ENCODE measurements around the gene RIMBP2.

The RIMBP2 gene

DNA sequence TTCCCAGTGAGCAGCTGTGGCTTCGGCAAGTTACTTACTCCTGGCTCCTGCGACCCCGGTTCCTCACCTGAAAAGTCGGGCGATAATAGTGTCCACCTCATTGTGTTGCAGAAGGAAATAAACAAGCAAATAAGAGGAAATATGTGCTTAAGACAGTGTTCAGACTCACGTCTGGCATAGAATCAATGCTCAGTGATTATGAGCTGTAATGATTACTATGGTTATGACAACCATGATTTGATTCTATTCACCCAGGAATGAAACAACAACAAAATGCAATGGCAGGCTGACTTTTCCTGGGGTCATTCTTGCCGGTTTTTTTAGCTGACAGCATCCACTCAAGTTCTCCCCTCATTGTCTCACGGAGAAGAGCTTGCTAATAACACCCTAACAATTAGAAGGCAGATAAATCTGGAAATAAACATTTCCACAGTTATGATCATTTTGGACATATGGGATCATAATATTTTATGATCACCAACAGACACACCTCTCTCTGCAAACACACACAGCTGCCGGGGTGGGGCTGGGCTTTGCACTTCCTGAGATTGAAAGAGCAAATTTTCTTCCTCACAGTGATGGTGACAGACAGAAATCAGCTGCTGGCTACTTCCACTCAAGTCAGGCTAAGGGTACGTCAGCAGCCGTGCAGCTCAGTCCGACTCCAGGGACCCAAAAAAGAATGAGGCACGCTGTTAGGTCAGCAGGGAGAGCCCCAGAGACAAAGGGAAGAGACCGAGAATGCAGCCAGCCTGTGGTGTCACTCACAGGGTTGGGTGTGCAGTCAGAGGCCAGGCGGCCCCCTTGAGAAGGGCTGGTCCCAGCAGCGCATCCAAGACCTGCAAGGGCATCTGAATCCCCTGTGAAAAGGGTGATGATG, 158.0 kb downstream of the RIMBP2 start:
- Histone ChIP-seq H3K9ac (ENCODE audit: low read length) (no peak overlapping the region), H3K36me3 (ENCODE audit: control insufficient read depth, low read depth, low read length) (no peaks in the 10 kb centered on the region), H3K27ac (ENCODE audit: low read length) (no peak overlapping the region), H3K4me3 (ENCODE audit: low read length) (no peak overlapping the region), H3K9me3 (ENCODE audit: control insufficient read depth, low read depth, low read length) (no peaks in the 10 kb centered on the region), H3K27me3 (ENCODE audit: control insufficient read depth, insufficient read depth, low read length) (no peaks in the 10 kb centered on the region), H3K4me1 (ENCODE audit: control insufficient read depth, low read depth, low read length) (peaks cover 4% of the 10 kb centered on the region)

DNA sequence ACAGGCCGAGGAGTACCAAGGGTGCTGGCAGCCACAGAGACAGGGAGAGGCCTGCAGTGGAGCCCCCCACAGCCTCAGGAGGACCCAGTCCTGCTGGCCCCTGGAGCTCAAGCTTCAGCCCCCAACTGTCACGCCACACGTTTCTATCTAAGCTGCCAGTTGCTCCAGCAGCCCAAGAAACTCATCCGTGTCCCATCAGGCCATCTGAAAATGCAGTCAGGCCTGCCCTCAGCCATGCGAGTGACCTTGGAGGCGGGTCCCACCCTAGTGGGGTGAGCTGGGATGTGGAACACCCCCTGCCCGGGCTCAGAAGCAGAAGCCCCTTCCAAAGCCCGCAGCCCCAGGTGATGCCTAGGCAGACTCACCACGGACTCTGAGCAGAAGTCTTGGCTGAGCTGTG, 158.9 kb downstream of the RIMBP2 start:
- no peaks in the 10 kb centered on the region for H3K27me3 ChIP-seq (ENCODE audit: control insufficient read depth, insufficient read depth, low read length)
- H3K9ac ChIP-seq (ENCODE audit: low read length), result no peak overlapping the region
- peaks cover 4% of the 10 kb centered on the region for H3K4me1 ChIP-seq (ENCODE audit: control insufficient read depth, low read depth, low read length)
- no peaks in the 10 kb centered on the region for H3K36me3 ChIP-seq (ENCODE audit: control insufficient read depth, low read depth, low read length)
- H3K4me3 ChIP-seq (ENCODE audit: low read length), result no peak overlapping the region
- no peaks in the 10 kb centered on the region for H3K9me3 ChIP-seq (ENCODE audit: control insufficient read depth, low read depth, low read length)
- H3K27ac ChIP-seq (ENCODE audit: low read length), result no peak overlapping the region

DNA sequence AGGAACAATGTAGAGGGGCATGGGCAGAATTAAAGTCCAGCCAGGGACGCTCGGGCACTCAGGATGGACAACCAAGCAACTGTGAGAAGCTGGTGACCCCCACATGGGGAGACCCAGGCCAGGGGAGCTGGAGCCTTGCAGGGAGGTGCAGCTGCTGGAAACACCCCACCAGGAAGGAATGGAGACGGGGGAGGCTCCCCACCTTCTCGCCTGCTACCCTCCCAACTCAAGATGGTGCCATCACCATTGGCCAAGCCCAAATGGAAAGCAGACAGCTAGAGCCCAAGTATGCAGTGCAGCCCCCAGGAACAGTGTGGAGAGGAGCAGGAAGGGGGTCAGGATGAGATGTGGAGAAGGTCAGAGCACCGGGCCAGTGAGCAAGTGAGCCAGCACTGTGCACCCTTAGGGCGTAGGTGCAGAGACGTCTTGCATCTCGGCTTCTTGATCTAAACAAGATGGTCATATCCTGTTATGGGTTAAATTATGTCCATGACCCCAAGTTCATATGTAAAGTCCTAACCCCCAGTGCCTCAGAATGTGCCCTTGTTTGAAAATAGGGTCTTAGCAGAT, 159.5 kb downstream of the RIMBP2 start:
- Histone ChIP-seq H3K4me3 (ENCODE audit: low read length) (no peak overlapping the region), H3K27ac (ENCODE audit: low read length) (no peak overlapping the region), H3K9me3 (ENCODE audit: control insufficient read depth, low read depth, low read length) (no peaks in the 10 kb centered on the region), H3K9ac (ENCODE audit: low read length) (no peak overlapping the region), H3K36me3 (ENCODE audit: control insufficient read depth, low read depth, low read length) (no peaks in the 10 kb centered on the region), H3K27me3 (ENCODE audit: control insufficient read depth, insufficient read depth, low read length) (no peaks in the 10 kb centered on the region), H3K4me1 (ENCODE audit: control insufficient read depth, low read depth, low read length) (peaks cover 4% of the 10 kb centered on the region)

DNA sequence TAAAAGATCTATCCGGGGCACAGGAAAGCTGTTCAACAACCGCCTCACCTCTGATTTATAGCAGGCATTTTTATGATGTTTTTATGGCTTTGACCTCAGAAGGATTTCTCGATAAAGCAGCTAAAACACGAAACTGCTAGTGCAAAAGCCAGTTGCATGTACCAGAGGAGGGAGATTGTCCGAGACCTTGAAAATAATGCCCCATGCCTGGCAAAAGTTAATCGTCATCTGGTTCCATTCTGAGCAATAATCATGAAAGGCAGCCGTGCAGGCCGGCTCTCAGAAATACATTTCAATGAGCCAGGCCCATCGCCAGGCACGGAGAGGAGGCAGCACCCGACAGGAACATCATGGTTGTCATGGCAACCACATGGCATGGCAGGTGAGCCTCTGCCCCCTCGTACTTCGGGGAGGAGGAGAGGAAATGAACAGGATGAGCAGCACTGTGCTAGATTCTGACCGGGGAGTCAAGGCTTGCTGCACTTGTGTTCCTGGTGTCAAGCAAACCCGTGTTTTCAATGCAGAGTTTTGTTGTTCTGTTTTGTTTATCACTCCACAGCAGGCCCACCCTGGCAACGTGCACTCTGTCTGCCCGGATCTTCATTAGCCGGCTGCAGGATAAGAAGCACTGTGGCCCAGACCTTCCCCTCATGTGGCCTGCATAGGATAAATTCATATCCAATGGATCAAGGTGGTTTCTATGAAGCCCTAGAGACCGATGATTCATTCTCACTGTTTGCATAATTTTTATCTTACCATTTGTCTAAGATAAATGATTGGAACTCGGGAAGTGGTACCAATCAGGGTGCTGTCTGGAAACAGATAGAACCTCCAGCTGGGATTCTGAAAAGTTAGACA, 160.2 kb downstream of the RIMBP2 start:
- H3K9ac ChIP-seq (ENCODE audit: low read length), result no peak overlapping the region
- no peak overlapping the region for H3K4me3 ChIP-seq (ENCODE audit: low read length)
- no peaks in the 10 kb centered on the region for H3K27me3 ChIP-seq (ENCODE audit: control insufficient read depth, insufficient read depth, low read length)
- no peak overlapping the region for H3K27ac ChIP-seq (ENCODE audit: low read length)
- H3K36me3 ChIP-seq (ENCODE audit: control insufficient read depth, low read depth, low read length), result no peaks in the 10 kb centered on the region
- H3K4me1 ChIP-seq (ENCODE audit: control insufficient read depth, low read depth, low read length), result peaks cover 4% of the 10 kb centered on the region
- H3K9me3 ChIP-seq (ENCODE audit: control insufficient read depth, low read depth, low read length), result no peaks in the 10 kb centered on the region

DNA sequence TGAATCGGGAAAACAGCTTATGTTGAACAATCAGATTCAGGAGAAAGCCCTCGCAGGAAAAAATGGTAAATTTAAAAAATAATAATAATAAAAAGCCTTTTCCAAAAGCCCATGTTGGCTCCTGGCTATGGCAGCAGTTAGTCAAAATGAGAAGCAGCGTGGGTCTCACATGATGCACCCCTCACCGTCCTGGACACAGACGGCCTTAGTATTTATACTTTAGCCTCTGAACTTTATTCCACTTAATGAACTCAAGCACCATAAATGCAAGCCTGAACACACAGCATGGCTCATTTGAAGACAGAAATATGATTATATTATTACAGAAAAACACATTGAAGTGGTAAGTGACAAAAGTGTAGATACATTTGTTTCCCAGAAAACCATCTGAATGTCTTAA, 160.9 kb downstream of the RIMBP2 start:
- H3K9me3 ChIP-seq (ENCODE audit: control insufficient read depth, low read depth, low read length), result no peaks in the 10 kb centered on the region
- H3K4me1 ChIP-seq (ENCODE audit: control insufficient read depth, low read depth, low read length), result peaks cover 4% of the 10 kb centered on the region
- H3K36me3 ChIP-seq (ENCODE audit: control insufficient read depth, low read depth, low read length), result no peaks in the 10 kb centered on the region
- no peaks in the 10 kb centered on the region for H3K27me3 ChIP-seq (ENCODE audit: control insufficient read depth, insufficient read depth, low read length)
- no peak overlapping the region for H3K9ac ChIP-seq (ENCODE audit: low read length)
- H3K27ac ChIP-seq (ENCODE audit: low read length), result no peak overlapping the region
- no peak overlapping the region for H3K4me3 ChIP-seq (ENCODE audit: low read length)

DNA sequence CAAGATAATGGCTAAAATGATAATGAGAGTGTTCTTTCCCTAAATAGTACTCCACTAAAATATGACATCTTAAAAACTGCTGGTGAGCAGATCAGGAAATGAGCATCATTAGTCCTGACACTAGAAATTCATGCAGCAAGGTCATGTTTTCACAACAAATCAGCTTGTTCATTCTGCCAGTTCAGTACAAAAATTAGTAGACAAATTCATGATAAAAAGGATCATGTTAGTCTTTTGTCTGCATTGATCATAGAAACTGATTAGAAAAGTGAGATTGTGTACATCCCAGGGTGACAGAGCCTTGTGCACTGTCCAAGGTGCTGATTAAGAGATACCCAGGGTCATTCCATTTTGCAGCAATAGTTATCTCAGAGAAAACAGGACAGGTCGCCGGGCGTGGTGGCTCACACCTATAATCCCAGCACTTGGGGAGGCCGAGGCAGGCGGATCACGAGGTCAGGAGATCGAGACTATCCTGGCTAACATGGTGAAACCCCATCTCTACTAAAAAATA, 163.6 kb downstream of the RIMBP2 start:
- Histone ChIP-seq H3K4me3 (ENCODE audit: low read length) (no peak overlapping the region), H3K36me3 (ENCODE audit: control insufficient read depth, low read depth, low read length) (no peaks in the 10 kb centered on the region), H3K9ac (ENCODE audit: low read length) (no peak overlapping the region), H3K9me3 (ENCODE audit: control insufficient read depth, low read depth, low read length) (no peaks in the 10 kb centered on the region), H3K27me3 (ENCODE audit: control insufficient read depth, insufficient read depth, low read length) (no peaks in the 10 kb centered on the region), H3K4me1 (ENCODE audit: control insufficient read depth, low read depth, low read length) (peaks cover 4% of the 10 kb centered on the region), H3K27ac (ENCODE audit: low read length) (no peak overlapping the region)

DNA sequence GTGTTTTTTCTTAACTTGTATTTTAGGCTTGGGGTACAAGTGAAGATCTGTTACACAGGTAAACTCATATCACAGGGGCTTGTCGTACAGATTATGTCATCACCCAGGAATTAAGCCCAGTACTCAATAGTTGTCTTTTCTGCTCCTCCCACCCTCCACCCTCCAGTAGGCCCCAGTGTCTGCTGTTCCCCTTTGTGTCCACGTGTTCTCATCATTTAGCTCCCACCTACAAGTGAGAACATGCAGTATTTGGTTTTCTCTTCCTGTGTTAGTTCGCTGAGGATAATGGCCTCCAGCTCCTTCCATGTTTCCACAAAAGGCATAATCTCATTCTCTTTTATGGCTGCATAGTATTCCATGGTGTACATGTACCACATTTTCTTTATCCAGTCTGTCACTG, 166.7 kb downstream of the RIMBP2 start:
- Histone ChIP-seq H3K27me3 (ENCODE audit: control insufficient read depth, insufficient read depth, low read length) (no peaks in the 10 kb centered on the region), H3K9me3 (ENCODE audit: control insufficient read depth, low read depth, low read length) (no peaks in the 10 kb centered on the region), H3K4me1 (ENCODE audit: control insufficient read depth, low read depth, low read length) (peaks cover 3% of the 10 kb centered on the region), H3K9ac (ENCODE audit: low read length) (no peak overlapping the region), H3K27ac (ENCODE audit: low read length) (no peak overlapping the region), H3K4me3 (ENCODE audit: low read length) (no peak overlapping the region), H3K36me3 (ENCODE audit: control insufficient read depth, low read depth, low read length) (no peaks in the 10 kb centered on the region)

DNA sequence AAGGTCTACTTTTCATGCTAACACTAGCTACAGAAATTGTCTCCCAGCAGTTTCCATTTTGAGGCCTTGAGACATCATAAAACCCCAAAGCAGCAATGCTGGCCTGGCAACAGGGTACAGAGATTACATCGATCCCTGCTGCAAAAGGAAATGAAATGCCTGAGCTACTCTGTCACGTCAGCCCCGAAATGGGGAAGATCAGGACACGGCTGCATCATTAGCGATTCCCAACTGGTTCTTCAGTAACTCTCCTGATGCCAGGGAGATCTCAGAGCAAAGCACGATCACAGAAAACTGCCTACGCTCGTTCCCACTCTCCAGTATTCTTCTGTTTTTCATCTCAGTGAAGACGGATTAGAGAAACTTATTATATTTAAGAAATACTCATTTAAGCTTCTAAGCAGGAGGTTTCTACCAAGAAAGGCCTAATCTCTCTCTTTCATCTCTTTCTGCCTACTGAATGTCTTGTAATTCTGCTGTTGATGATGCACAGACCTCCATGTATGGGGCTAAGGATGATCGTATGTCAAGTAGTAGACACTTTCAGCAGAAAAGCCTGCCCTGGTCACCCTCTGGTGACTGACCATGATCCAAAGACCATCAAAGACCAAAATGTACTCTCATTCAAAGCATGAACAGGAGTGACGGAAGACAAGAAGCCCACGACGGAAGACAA, 168.5 kb downstream of the RIMBP2 start:
- H3K9me3 ChIP-seq (ENCODE audit: control insufficient read depth, low read depth, low read length), result no peaks in the 10 kb centered on the region
- H3K36me3 ChIP-seq (ENCODE audit: control insufficient read depth, low read depth, low read length), result no peaks in the 10 kb centered on the region
- H3K27me3 ChIP-seq (ENCODE audit: control insufficient read depth, insufficient read depth, low read length), result no peaks in the 10 kb centered on the region
- H3K4me1 ChIP-seq (ENCODE audit: control insufficient read depth, low read depth, low read length), result no peaks in the 10 kb centered on the region
- no peak overlapping the region for H3K27ac ChIP-seq (ENCODE audit: low read length)
- H3K4me3 ChIP-seq (ENCODE audit: low read length), result no peak overlapping the region
- no peak overlapping the region for H3K9ac ChIP-seq (ENCODE audit: low read length)

DNA sequence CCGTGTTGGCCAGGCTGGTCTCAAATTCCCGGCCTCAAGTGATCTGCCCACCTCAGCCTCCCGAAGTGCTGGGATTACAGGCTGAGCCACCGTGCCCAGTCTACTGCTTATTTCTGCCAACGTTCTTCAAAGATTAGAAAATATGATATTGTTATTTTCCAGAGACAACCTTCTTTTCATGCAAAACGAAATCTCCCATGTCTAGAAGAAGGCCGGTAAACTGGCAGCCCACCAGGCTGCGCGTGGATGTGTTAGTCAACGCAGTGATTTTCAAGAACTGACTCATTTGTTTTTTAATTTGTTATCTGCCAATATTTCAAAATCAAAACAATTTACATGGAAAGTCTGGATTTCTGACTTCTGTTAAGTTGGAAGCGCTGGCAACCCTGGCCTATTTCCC, 169.6 kb downstream of the RIMBP2 start:
- Histone ChIP-seq H3K4me1 (ENCODE audit: control insufficient read depth, low read depth, low read length) (no peaks in the 10 kb centered on the region), H3K36me3 (ENCODE audit: control insufficient read depth, low read depth, low read length) (no peaks in the 10 kb centered on the region), H3K9me3 (ENCODE audit: control insufficient read depth, low read depth, low read length) (no peaks in the 10 kb centered on the region), H3K4me3 (ENCODE audit: low read length) (no peak overlapping the region), H3K27ac (ENCODE audit: low read length) (no peak overlapping the region), H3K9ac (ENCODE audit: low read length) (no peak overlapping the region), H3K27me3 (ENCODE audit: control insufficient read depth, insufficient read depth, low read length) (no peaks in the 10 kb centered on the region)

DNA sequence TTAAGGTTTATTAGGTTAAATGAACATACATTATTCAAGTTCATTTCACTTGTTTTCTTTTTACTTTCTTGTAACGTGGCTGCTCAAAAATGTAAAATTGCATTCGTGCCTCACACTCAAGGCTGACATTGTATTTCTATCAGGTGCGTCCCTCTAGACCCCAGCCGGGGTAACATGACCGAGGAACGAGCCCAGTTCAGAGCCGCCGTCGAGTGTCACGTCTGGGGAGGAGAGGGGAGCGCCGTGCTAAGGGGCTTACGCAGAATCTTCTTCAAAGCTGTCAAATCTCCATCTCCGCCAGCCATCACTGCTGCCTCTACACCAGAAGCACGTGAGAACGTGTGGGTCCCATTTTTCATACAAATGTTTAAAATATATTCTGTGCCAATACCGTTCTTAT, 170.6 kb downstream of the RIMBP2 start:
- H3K27me3 ChIP-seq (ENCODE audit: control insufficient read depth, insufficient read depth, low read length), result no peaks in the 10 kb centered on the region
- H3K36me3 ChIP-seq (ENCODE audit: control insufficient read depth, low read depth, low read length), result no peaks in the 10 kb centered on the region
- H3K4me3 ChIP-seq (ENCODE audit: low read length), result no peak overlapping the region
- H3K4me1 ChIP-seq (ENCODE audit: control insufficient read depth, low read depth, low read length), result no peaks in the 10 kb centered on the region
- no peak overlapping the region for H3K27ac ChIP-seq (ENCODE audit: low read length)
- H3K9me3 ChIP-seq (ENCODE audit: control insufficient read depth, low read depth, low read length), result no peaks in the 10 kb centered on the region
- H3K9ac ChIP-seq (ENCODE audit: low read length), result no peak overlapping the region

DNA sequence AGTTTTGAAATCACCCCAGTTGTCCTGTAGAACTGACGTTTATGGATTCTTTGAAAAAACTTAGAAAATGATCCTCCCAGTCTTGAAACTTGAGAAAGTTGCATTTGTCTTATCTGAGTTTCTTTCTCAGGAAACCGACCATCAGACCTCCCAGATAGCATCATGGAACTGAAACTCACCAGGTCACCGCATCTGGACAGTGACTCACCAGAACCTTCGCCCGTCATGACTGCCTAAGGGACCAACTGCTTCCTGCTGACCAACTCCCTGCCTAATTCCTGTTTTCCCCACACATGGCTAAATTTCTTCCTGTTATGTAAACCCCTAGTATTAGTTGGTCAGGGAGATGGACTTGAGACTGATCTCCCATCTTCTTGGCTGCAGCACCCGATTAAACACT, 175.7 kb downstream of the RIMBP2 start:
- Histone ChIP-seq H3K9me3 (ENCODE audit: control insufficient read depth, low read depth, low read length) (no peaks in the 10 kb centered on the region), H3K27ac (ENCODE audit: low read length) (no peak overlapping the region), H3K9ac (ENCODE audit: low read length) (no peak overlapping the region), H3K4me3 (ENCODE audit: low read length) (no peak overlapping the region), H3K4me1 (ENCODE audit: control insufficient read depth, low read depth, low read length) (no peaks in the 10 kb centered on the region), H3K27me3 (ENCODE audit: control insufficient read depth, insufficient read depth, low read length) (no peaks in the 10 kb centered on the region), H3K36me3 (ENCODE audit: control insufficient read depth, low read depth, low read length) (no peaks in the 10 kb centered on the region)
